ENCODE results near the gene PYGB. TPM values are rescaled to one million over a fixed set of nuclear protein-coding genes. Genes with fewer than 3 reads are reported as not detected.

PYGB gene
- total RNA-seq, 1 experiment from 2014 or later: 258 TPM

DNA sequence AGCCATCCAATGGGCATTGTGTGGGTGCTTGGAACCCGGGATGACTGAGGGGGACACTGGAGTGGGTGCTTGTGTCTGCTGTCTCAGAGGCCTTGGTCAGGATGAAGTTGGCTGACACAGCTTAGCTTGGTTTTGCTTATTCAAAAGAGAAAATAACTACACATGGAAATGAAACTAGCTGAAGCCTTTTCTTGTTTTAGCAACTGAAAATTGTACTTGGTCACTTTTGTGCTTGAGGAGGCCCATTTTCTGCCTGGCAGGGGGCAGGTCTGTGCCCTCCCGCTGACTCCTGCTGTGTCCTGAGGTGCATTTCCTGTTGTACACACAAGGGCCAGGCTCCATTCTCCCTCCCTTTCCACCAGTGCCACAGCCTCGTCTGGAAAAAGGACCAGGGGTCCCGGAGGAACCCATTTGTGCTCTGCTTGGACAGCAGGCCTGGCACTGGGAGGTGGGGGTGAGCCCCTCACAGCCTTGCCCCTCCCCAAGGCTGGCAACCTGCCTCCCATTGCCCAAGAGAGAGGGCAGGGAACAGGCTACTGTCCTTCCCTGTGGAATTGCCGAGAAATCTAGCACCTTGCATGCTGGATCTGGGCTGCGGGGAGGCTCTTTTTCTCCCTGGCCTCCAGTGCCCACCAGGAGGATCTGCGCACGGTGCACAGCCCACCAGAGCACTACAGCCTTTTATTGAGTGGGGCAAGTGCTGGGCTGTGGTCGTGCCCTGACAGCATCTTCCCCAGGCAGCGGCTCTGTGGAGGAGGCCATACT, 49.4 kb downstream of the PYGB start:
- Mint-ChIP-seq H3K27me3 (ENCODE audit: unreplicated experiment) (no peaks in the 10 kb centered on the region), H3K4me1 (ENCODE audit: low read depth, unreplicated experiment) (no peaks in the 10 kb centered on the region), H3K4me3 (ENCODE audit: low read depth, unreplicated experiment) (no peak overlapping the region), H3K27ac (ENCODE audit: unreplicated experiment) (no peak overlapping the region), H3K9me3 (ENCODE audit: low read depth, unreplicated experiment) (no peaks in the 10 kb centered on the region), H3K36me3 (ENCODE audit: insufficient read depth, unreplicated experiment) (peaks cover 88% of the 10 kb centered on the region)
- CTCF ChIA-PET: no interaction called here
- TSS peak; percentile 68 for BruUV-seq (replicated peaks)
- DNase-seq: no peak
- TF ChIP-seq, protein P1, sequence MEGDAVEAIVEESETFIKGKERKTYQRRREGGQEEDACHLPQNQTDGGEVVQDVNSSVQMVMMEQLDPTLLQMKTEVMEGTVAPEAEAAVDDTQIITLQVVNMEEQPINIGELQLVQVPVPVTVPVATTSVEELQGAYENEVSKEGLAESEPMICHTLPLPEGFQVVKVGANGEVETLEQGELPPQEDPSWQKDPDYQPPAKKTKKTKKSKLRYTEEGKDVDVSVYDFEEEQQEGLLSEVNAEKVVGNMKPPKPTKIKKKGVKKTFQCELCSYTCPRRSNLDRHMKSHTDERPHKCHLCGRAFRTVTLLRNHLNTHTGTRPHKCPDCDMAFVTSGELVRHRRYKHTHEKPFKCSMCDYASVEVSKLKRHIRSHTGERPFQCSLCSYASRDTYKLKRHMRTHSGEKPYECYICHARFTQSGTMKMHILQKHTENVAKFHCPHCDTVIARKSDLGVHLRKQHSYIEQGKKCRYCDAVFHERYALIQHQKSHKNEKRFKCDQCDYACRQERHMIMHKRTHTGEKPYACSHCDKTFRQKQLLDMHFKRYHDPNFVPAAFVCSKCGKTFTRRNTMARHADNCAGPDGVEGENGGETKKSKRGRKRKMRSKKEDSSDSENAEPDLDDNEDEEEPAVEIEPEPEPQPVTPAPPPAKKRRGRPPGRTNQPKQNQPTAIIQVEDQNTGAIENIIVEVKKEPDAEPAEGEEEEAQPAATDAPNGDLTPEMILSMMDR (IDR thresholded peaks at IDR 0.05; ENCODE audit: unreplicated experiment): no peak
- intact Hi-C loops (cut with micrococcal nuclease; ENCODE audit: unreplicated experiment): no loop called here

DNA sequence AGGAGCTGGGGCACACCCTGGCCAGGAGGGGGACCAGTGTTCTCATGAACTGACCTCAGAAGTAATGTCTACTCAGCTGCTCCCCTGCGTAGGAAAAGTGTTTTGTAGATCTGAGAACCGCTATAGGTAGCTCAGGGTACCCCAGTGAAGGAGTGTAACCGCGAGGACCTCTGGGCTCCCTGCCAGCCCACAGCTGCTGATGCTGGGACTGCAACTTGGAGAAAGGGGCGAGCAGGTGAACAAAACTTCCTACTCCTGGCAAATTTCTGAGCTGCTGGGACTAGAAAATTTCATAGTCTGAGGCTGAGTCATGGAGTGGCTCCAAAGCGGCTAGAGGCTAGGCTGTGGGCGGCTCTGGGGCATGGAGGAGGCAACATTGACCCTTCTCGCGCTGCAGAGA, 51.9 kb downstream of the PYGB start:
- no peaks in the 10 kb centered on the region for H3K4me1 Mint-ChIP-seq (ENCODE audit: low read depth, unreplicated experiment)

DNA sequence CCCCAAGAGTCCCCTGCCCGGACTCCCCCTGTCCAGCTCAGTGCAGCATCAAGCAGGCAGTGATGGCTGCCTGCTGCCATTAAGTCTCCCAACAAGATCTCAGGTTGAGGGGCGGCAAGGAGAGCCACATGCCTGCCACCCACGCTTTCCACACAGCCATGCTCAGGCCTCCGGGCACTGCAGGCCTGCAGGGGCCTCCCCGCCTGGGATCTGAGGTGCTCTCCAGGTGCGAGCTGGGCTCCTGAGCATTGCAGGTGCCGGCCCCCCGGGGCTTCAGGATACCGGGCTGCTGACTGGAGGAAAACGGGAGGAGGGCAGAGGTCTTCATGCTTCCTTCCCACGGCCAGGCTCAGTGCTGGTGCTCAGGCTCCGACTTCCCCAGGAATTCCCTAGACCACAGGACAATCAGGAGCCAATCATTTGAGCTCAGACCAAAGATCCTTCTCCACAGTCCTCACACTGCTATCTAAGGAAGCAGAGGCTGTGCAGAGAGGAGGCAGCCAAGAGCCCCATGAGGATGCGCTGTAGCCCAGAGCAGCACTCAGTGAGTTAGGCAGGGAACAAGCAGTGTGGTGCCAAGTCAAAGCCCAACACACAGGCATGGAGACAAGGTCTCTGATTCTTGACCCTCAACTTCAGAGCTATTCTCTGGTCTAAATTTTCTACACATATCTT, 52.7 kb downstream of the PYGB start:
- DNase-seq: no peak
- peaks cover 59% of the 10 kb centered on the region for H3K36me3 Mint-ChIP-seq (ENCODE audit: insufficient read depth, unreplicated experiment)
- intact Hi-C loops (cut with micrococcal nuclease; ENCODE audit: unreplicated experiment): no loop called here
- no peaks in the 10 kb centered on the region for H3K27me3 Mint-ChIP-seq (ENCODE audit: unreplicated experiment)
- no peak overlapping the region for H3K27ac Mint-ChIP-seq (ENCODE audit: unreplicated experiment)
- TF ChIP-seq, protein P1 (IDR thresholded peaks at IDR 0.05; ENCODE audit: unreplicated experiment): no peak
- CTCF ChIA-PET: interaction anchor here (0.6 kb wide), 1 partner anchor 106 kb away, joined by 3 read pairs; no protein-coding TSS in a partner anchor
- no peak overlapping the region for H3K4me3 Mint-ChIP-seq (ENCODE audit: low read depth, unreplicated experiment)
- no TSS peak for BruUV-seq (replicated peaks)
- H3K9me3 Mint-ChIP-seq (ENCODE audit: low read depth, unreplicated experiment): no peaks in the 10 kb centered on the region
- H3K4me1 Mint-ChIP-seq (ENCODE audit: low read depth, unreplicated experiment): no peaks in the 10 kb centered on the region

More for the DNA sequence above, 51.9 kb downstream of the PYGB start:
- Mint-ChIP-seq H3K27me3 (ENCODE audit: unreplicated experiment) (no peaks in the 10 kb centered on the region), H3K9me3 (ENCODE audit: low read depth, unreplicated experiment) (no peaks in the 10 kb centered on the region), H3K27ac (ENCODE audit: unreplicated experiment) (no peak overlapping the region), H3K36me3 (ENCODE audit: insufficient read depth, unreplicated experiment) (peaks cover 67% of the 10 kb centered on the region), H3K4me3 (ENCODE audit: low read depth, unreplicated experiment) (no peak overlapping the region)
- no peak for DNase-seq
- CTCF ChIA-PET: interaction anchor here (0.6 to 1.0 kb wide), 5 partner anchors 10 to 107 kb away, joined by 3 to 10 read pairs (median 4); no protein-coding TSS in a partner anchor
- TF ChIP-seq, protein P1 (IDR thresholded peaks at IDR 0.05; ENCODE audit: unreplicated experiment): no peak
- intact Hi-C loops (cut with micrococcal nuclease; ENCODE audit: unreplicated experiment): no loop called here
- no TSS peak for BruUV-seq (replicated peaks)

DNA sequence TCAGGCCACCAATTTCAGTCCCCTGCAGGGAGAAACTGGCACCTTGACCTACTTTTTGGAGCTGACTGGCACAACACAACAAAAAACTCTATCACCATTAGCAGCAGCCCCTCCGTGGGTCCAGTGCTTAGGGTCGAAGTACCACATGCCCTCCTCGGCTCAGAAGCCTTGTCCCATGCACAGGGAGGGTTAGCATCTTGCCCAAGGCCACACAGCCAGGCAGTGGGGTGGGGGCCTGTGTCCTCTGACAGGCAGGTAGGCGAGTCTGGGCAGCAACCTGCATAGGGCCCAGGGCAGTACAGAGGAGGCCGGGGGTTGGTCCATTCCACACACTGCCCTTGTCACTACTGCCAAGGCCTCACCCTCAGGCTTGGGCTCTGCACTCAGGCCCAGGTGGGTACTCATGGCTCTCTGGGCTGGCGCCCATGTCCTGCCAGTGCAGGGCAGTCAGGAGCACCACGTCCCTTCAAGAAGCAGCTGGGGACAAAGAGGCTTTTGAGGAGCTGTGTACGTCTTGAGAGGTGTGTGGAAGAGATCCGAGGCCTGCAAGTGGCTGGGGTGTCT, 53.6 kb downstream of the PYGB start:
- TF ChIP-seq, protein P1 (IDR thresholded peaks at IDR 0.05; ENCODE audit: unreplicated experiment): no peak

More for the DNA sequence above, 53.6 kb downstream of the PYGB start:
- Mint-ChIP-seq H3K4me1 (ENCODE audit: low read depth, unreplicated experiment) (no peaks in the 10 kb centered on the region), H3K27ac (ENCODE audit: unreplicated experiment) (no peak overlapping the region), H3K4me3 (ENCODE audit: low read depth, unreplicated experiment) (no peak overlapping the region), H3K27me3 (ENCODE audit: unreplicated experiment) (no peaks in the 10 kb centered on the region), H3K36me3 (ENCODE audit: insufficient read depth, unreplicated experiment) (peaks cover 58% of the 10 kb centered on the region), H3K9me3 (ENCODE audit: low read depth, unreplicated experiment) (no peaks in the 10 kb centered on the region)
- CTCF ChIA-PET: no interaction called here
- BruUV-seq (replicated peaks): no TSS peak
- DNase-seq: no peak
- intact Hi-C loops (cut with micrococcal nuclease; ENCODE audit: unreplicated experiment): no loop called here
